Esophagus muscularis mucosa (tissue), 3 donors: ENCODE data around the gene CDHR4.

Experiments used
- CTCF ChIP-seq, 3 experiments: fragments of 200-600 bp in 2 of 3; fragments of 450-650 bp in 1 of 3; sonication (generic) in 2 of 3; IDR thresholded peaks; one replicate each; pipeline ENCODE4 v1.5.1; 2017 to 2019; ENCODE audit warnings: antibody characterized with exemption in 3 of 3, mild to moderate bottlenecking in 2 of 3, moderate library complexity in 1 of 3
- EP300 ChIP-seq: sonication (generic); formaldehyde crosslinking; IDR thresholded peaks from one replicate; pipeline ENCODE4 v1.6.1; 2017; ENCODE audit warnings: antibody characterized with exemption

GRCh38 chr3:49842843-49843517 is 43.3 kb upstream of the CDHR4 start:
- TF ChIP-seq CTCF (IDR thresholded peaks at IDR 0.05) (no peak), EP300 (no peak)
